ENCODE results near the gene DUSP14.

DUSP14 gene

DNA sequence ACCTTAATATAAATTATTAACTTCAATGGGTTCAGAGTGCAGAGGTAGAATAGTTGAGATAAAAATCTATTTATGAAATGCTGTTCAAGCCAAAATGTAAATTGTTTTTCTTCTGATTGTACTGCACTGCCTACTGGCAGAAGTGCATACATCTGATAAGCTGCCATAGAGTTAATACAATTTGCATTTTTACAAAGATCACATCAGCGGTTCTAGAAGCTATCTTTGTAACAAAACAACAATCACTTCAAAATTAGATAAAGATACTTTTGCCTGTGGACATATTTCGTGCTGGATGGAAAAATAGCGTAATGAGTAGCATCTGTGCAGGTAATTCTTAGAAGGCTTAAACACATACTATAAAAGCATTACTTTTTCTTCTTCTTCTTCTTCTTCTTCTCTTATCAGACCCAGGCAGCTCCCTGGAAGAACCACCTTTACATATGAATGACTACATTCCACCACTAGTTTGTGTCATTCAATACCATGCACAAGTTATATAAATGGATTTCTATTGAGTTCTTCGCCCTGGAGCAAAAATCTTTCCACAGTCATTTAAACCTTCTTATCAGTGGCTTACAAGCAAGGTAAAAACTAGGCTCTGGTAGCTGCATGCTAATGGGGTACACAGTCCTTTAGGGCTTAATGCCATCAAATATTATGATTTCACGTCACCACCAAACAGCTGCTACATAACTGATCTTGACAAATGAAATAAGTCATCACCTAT lies 72.5 kb downstream of the DUSP14 start:
- Histone ChIP-seq H3K27me3 (no peaks in the 10 kb centered on the region), H3K4me3 (no peak overlapping the region), H3K36me3 (peaks cover 57 to 76% (median 65%) of the 10 kb centered on the region in 3 donors), H3K4me1 (no peaks in the 10 kb centered on the region), H3K9me3 (no peaks in the 10 kb centered on the region), H3K27ac (no peak overlapping the region)
- intact Hi-C loops (cut with DNase I; ENCODE audit: low total_unique reads): no loop called here
- no peak for DNase-seq
- no peak for TF ChIP-seq CTCF (IDR thresholded peaks at IDR 0.05)
